GM18868 (cell line): Measurements from ENCODE around the gene PIK3R4.

Source experiments
- ATAC-seq: cut with Tn5 transposase; IDR thresholded peaks from one replicate; pipeline ENCODE4 v1.9.1; 2021; ENCODE audit warnings: mild to moderate bottlenecking, moderate library complexity; ENCODE audit not compliant: unreplicated experiment

PIK3R4 gene

DNA sequence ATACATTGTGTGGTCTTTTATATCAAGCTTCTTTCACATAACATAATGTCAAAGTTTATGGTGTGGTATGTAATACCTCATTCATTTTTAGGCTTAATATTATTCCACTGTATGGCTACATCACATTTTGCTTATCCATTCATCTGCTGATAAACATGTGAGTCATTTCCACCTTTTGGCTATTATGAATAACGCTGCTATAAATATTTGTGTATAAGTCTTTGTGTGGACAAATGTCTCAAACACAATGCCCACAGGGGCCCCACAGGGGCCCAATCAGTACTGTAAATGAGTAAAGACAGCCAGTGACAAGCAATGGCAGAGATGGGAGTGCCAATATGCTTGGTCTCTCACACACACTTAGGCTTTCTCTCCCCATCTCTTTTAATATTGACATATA lies 54.2 kb downstream of the PIK3R4 start:
- no peak for ATAC-seq

DNA sequence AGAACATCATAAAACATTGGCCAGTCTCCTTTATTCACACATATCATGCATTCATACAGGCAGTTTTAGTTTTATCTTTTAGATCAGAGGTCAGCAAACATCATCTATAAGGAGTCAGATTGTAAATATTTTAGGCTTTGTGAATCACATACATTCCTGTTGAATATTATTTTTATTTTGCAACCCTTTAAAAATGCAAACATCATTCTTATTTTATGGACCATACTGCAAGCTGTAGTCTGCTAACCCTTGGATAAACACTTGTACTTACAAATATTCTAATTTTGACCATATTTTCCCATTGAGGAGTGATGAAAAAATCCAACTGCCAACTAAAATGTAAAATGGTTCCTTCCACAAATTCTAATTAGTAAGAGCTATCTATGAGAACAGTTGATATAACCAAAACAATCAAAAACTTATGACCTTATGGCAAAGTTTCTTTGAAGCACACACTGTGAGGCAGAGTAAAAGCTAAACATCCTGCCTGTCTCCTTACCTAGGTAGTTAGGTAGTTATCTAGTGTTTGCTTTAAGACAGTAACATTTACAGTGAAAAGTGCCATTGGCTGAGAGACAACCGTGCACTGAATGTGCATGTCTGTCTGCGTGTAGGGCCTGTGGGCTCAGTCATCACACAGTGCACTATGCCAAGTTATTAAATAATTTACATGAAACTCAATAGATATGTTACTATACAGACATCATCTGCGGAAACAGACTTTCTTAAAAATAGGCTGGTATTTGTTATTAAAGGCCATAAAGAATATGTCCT lies 57.7 kb downstream of the PIK3R4 start:
- no peak for ATAC-seq

DNA sequence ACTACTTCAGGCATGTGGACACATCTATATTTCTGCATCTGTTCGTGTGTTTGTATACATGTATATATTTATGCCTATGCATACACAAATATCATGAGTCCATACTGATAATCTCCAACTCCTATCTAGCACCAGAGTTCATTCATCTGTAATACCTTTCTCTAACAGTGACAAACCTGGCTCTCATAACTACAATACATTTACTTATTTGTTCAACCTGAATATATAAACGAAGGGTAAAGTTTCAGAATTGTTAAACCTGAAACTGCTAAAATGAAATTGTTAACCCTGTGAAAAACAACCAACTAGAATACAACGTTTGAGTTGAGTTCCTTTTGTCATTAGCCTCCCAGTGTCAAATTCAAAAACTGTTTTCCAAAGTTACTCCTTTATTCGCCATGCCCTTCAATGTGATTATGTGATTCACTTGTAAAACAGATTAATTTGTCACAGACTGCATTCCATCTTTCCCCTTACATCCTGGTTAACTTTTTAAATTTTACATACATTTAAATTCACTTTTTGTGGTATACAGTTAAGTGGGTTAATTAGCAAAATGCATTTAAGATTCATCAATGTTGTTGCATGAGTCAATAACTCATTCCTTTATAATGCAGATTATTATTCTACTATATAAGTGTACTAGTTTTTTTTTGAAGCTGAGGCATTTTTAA lies 58.5 kb downstream of the PIK3R4 start:
- peak; percentile 63 for ATAC-seq

DNA sequence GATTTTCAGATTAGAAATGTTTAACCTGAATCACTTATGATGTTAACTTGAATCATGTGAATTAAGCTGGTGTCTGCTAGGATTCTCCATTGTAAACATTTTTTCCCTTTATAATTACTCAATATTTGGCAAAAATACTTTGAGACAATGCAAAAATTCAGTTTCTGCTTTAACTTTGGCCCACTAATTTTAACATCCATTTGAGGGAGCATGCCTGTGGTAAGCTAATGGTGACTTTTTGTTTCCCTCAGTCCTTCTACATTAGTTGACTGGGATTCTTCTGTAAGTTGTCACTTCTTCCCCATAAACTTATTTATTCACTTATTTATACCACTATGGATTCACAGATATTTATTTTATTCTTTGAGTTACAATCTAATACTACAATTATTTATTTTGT lies 59.3 kb downstream of the PIK3R4 start:
- ATAC-seq, result no peak

DNA sequence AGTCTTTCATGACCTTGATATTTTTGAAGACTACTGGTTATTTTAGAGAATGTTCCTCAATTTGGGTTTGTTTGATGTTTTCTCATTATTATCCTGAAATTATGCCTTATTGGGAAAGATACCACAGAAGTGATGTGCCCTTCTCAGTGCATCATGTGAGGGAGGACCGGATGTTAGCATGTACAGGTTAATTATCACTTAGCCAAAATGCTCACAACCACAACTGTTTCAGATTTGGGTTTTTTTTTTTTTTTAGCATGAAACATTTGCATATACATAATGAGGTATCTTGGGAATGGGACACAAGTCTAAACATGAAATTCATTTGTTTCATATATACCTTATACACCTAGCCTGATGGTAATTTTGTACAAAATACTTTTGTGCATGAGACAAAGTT lies 59.8 kb downstream of the PIK3R4 start:
- ATAC-seq, result no peak

DNA sequence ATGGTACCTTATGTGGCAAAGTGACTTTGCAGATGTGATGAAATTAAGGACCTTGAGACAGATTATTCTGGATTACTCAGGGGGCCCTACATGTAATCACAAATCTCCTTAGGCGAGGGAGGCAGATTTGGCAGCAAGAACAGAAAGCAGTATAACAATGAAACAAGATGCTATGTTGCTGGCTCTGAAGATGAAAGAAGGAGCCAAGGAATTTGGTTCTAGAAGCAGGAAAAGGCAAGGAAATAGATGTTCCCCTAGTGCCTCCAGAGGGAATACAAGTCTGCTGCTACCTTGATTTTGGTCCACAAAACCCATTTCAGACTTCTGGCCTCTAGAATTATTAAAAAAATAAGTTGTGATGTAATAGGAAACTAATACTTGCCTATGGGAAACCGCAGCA lies 64.5 kb downstream of the PIK3R4 start:
- no peak for ATAC-seq

DNA sequence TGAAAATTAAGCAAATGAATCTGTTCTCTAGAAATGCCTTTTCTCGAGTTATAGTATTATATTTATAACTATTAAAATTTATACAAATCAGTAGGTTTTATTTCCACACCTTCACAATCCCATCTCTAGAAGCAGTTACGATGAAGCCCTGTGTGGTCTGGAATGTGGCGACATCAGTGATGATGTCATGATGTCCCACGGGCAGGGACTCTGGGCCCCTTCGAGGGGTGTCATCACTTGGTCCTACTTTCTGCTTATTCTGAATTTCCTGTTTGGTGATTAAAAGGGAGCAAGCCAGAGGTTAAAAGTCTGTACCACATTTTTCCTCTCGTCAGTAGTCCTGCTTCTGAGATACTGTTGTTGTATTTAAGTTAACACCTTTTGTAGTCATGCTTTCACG lies 67.4 kb downstream of the PIK3R4 start:
- no peak for ATAC-seq

DNA sequence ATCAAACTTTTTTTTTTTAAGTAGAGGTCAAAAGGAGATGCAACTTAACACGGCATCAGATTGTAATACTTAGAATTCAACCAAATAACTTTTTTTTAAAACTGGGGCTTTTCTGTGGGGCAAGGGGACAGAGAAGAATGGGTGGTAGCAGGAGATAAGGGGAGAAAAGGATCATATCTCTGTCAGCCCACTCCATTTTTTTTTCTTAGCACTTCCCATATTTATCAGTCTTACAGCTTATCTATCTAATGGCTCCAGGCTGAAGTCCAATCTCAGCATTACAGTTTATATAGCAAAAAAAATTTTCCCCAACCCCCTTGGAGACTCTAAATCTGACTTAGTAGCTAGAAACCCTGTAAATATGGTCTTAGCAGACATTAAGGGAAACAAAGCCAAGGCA lies 69.3 kb downstream of the PIK3R4 start:
- ATAC-seq, result no peak

DNA sequence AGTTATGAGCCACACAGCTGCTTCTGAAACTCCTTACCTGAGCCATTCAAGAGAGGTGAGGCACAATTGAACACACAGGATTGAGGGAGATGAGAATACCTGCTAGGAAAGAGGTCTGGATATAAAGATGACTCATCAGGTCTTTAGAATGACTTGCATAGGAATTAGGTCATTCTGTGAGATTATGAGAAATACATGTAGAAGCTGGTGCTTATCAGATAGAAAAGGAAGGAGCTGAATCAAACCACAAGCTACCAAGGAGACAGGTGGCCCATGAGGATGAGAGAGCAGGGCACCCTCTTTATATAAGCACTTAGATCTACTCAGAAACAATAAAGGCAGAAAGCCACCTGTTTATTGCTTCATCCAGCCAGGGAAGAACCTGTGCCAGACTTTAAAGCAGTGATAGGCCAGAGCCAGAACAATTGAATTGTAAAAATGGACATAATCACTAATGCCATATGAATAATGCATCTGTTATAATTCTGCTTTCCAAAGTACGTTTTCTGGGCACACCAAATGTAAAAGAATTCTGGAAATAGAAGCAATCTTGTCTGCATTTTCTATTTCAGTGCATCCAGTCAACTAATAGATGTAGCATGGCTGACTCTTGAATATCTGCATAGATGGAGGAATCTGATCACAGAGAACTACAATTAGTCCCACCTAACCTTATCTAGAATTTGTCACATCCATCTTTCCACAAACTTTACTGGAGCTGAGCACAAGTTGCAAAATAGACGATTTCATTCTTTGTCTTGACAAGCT lies 74.9 kb downstream of the PIK3R4 start:
- ATAC-seq, result no peak

DNA sequence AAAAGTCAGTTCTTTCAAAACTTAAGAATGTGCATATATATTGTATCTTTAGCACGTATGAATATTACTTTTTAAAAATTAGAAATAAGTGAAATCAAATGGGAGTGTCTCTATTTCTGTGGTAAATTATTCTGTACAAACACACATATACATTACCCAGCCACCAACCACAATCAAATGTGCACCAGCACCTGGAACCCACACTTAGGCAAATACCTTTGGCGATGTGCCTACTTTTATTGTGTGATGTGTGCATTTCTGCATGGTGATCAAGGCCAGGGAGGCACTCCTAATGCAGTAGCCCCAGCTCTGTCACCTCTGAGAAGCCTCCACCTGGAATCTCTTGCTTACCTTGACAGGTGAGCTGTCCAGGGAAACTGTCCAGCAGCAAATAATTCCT lies 76.9 kb downstream of the PIK3R4 start:
- no peak for ATAC-seq

DNA sequence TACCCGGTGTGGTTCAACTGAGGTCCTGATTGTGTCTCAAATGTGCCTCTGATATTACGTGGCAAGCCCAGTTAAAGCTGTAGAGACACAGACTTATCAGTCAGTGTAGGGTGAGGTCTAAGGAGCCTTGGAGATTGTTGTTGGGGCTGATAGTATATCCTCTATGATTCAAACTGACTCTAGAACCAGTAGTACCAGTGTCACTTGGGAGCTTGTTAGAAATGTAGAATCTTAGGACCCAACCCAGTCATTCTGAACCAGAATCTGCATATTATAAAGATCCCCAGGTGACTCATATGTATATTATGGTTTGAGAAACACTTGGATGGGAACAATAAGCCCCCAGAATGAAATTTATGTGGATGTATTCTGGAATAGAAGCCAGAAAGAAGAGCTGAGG lies 83.5 kb downstream of the PIK3R4 start:
- ATAC-seq, result no peak

DNA sequence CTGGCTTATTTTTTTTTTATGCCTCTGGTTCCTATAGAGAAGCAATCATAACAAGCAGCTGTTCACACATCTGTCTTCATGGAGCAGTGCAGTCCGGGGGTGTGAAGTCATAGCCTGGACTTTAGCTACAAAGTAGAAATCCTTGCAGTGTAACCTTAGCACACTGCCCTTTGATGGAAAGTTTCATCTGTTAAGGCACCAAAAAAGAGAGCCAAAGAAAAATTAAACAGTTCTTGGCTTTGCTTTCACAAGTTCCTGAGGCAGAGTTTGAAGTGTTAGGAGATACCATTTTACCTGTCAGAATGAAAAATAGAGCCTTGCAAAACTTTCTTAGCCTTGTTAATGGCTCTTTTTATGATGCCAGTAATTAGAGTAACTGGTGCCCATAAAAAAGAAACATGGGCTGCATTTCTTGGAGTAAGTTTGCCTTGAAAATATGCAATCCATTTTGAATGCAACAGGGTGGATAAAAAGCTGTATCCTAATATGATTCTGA lies 84.1 kb downstream of the PIK3R4 start:
- ATAC-seq, result no peak

DNA sequence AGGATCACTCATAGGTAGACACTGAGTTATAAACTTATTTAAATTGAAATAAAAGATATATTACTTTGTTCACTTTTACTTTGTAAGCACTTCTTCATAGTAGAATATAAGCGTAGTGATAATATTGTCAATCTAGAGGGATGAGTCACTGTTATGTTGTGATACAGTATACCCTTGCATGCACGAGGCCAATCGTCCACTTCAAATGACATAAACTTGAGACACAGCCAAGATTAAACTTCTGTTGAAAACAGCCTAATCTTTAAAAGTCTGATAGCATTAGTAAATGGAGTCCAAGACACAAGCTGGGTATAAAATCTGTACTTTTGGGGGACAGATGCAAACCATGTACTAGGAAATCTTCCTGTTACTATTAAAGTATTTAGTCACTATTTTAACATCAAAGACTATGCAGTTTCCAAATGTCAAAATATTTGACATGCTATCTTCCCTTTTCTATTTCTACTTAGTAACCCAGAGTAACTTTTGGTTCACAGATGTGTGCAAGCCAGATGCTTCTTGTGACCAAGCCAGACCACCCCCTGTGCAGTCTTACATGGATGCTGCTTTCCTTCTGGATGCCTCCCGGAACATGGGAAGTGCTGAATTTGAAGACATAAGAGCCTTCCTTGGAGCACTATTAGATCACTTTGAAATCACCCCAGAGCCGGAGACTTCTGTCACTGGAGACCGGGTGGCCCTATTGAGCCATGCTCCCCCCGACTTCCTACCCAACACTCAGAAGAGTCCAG lies 85.3 kb downstream of the PIK3R4 start:
- ATAC-seq, result no peak

DNA sequence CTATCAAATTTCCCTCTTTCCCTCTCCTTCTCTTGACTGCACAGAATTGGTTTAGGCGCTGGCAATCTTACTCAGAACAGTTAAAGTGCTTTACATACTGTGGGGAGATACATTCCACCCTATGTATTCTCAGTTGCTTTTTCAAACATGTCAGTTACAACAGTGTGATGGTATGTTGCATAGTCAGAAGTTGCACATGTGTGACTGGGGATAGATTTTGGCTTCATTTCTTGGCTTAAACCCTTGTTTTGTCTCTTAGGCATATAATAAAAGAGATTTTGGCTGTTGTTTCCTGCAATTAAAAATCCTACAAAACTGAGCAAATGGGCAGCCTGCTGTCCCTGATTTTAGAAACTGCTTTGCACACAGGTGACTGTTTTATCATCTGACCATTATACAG lies 86.7 kb downstream of the PIK3R4 start:
- ATAC-seq, result no peak

DNA sequence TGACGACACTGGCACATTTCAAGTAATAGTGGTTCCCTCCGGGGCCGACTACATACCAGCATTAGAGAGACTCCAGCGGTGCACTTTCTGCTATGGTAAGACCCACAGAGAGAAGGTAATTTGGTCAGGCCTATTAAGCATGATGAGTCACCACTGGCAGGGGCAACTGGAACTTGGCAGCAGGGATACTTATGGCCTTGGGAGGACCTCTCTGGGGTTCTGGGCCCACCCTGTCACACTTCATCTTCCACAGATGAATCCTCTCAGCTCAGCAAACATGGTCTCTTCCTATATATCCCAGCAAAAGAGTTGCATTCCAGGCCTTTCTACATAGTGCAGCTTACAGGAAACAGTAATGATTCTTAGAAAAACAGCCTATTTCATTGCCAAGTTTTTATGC lies 88.0 kb downstream of the PIK3R4 start:
- no peak for ATAC-seq

DNA sequence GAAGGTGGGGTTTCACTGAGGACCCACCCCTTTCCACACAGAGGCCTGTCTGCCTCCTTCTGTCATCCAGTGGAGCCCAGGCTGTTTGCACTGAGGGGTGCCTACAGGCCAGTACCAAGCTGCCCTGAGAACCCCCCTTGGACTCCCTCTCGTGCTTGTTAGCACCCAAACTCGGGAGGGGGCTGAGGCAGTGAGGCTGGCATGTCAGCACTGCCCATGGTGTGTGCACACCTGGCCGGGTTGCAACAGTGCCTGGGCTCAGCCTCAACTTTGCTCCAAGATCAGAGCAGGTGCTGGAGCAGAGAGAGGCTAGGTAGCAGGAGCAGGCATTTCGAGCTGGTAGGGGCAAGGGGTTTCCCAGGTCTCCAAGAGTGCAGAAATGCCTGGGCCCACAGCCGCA lies 90.0 kb downstream of the PIK3R4 start:
- no peak for ATAC-seq

DNA sequence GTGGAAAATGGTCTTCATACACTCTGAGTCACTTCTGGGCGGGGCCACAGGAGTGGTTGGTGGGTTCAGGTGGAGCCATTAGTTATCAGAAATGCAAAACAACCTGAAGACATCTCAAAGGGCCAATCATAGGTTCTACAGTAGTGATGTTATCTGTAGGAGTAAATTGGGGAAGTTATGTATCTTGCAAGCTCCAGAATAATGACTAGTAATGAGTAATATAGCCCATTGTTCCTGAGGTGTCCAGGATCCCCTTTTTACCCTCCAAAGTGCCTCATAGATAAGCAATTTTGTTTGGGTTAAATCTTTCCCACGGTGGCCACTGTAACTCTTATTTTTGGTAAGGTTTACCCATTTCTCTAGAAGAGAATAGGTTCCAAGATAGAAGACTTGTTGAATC lies 91.7 kb downstream of the PIK3R4 start:
- ATAC-seq, result no peak

DNA sequence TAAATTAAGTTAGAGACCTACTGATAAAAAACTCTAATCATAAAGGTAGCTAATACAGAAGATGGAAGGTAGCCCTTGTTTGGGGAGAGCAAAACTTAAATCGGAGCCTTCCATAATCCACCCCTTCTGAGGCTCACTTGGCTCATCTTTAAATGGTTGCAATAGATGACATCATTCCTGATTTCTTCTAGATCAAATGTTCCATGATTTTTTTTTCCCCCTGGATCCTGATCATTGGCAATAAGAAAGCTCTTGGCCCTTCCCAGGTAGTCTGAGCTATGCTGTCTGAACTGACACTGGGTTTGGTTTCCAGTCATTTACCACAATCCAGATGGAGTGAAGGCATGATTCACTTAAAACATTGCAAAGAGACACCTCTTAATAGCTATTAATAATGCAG lies 92.5 kb downstream of the PIK3R4 start:
- no peak for ATAC-seq

DNA sequence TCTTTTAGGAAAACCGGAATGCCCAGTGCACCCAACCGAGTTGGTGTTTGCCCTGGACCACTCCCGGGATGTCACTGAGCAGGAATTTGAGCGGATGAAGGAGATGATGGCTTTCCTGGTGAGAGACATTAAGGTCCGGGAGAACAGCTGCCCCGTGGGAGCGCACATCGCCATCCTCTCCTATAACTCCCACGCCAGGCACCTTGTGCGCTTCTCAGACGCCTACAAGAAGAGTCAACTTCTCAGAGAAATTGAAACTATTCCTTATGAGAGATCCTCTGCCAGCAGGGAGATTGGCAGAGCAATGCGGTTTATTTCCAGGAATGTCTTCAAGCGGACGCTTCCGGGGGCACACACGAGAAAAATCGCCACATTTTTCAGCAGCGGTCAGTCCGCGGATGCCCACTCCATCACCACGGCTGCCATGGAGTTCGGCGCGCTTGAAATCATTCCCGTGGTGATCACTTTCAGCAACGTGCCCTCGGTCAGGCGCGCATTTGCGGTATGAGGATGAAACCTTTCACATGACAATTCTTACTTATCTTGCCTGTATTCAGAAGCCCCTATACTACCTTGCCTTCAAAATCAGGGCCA lies 97.5 kb downstream of the PIK3R4 start:
- ATAC-seq, result no peak

DNA sequence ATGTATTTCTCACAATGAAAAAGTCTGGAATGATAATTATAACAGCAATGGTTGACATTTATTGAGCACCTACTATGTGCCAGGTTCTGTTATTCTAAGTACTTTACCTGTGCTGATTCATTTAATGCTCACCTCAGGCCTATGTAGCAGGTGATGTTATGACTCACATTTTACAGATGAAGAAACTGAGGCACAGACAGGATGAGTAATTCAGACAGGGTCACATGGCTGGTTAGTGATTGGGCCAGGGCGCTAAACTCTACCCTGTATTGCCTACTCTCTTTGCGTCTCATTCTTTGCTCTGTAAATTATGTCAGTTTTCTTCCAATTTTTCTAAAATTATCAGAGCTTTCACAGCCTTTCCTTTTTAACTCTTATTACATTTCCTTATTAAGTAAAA lies 98.3 kb downstream of the PIK3R4 start:
- no peak for ATAC-seq

DNA sequence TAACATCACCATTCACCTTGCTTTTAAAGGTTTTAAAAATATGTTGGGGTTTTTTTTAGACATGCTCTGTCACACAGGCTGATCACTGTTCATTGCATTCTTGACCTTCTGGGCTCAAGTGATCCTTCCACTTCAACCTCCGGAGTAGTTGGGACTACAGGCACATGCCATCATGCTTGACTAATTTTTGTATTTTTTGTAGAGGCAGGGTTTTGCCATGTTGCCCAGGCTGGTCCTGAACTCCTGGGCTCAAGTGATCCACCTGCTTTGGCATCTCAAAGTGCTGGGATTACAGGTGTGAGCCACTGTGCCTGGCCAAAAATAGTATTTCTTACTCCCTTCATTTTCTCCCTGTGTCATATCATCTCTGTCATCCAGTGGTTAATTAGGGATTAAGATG lies 101.4 kb downstream of the PIK3R4 start:
- no peak for ATAC-seq
